SK-N-MC (cell line): Measurements from ENCODE around the gene CFAP206.

Experiments used
- DNase-seq: peaks from one replicate; pipeline ENCODE4 v3.0.0-alpha.2; 2011; ENCODE audit warnings: low read depth, low spot score
- H3K27ac ChIP-seq: fragments of 200-600 bp; sonication (generic); 2 replicates; pipeline ENCODE4 v1.5.1; 2016; ENCODE audit warnings: mixed run types
- H3K36me3 ChIP-seq: fragments of 200-600 bp; sonication (generic); 2 replicates; pipeline ENCODE4 v1.6.1; 2017; ENCODE audit warnings: antibody characterized with exemption, low read length, mixed read lengths; ENCODE audit not compliant: insufficient read depth
- H3K4me3 ChIP-seq: fragments of 200-600 bp; sonication (generic); 2 replicates; pipeline ENCODE4 v1.5.1; 2016
- H3K9ac ChIP-seq: fragments of 200-600 bp; sonication (generic); 2 replicates; pipeline ENCODE4 v1.8.0; 2017; ENCODE audit warnings: mixed run types, mixed read lengths; ENCODE audit not compliant: insufficient read length
- H3K9me3 ChIP-seq: fragments of 200-600 bp; sonication (generic); 2 replicates; pipeline ENCODE4 v1.6.1; 2017; ENCODE audit warnings: low read depth, mild to moderate bottlenecking, antibody characterized with exemption, low read length, moderate library complexity, mixed read lengths
- EZH2 ChIP-seq: fragments of 200-600 bp; sonication (generic); IDR thresholded peaks from one replicate; pipeline ENCODE4 v1.6.1; 2017; ENCODE audit warnings: antibody characterized with exemption
- FOXP2 ChIP-seq: optimal IDR thresholded peaks from 2 replicates; pipeline ENCODE3; 2011; ENCODE audit warnings: mild to moderate bottlenecking, moderate library complexity; ENCODE audit not compliant: insufficient read depth; ENCODE audit errors: extremely low read length, control extremely low read depth
- POLR2AphosphoS5 ChIP-seq: IDR thresholded peaks from 2 replicates; pipeline ENCODE4 v1.6.1; 2012; ENCODE audit warnings: mild to moderate bottlenecking, low read depth, low read length, borderline replicate concordance

The CFAP206 gene

GRCh38 chr6:87407901-87408720 is at the start of gene CFAP206:
CFAP206 (plus strand) TSS chr6:87407972; CDS start chr6:87409840, 1,868 bp downstream.
- peak within 1 kb of the TSS; percentile 78 for H3K9ac ChIP-seq
- no peaks in the 10 kb centered on the region for H3K36me3 ChIP-seq
- H3K4me3 ChIP-seq = peak within 1 kb of the TSS; percentile 91
- DNase-seq = no peak
- H3K27ac ChIP-seq = no peak within 1 kb of the TSS
- TF ChIP-seq EZH2 (no peak), FOXP2 (no peak), POLR2AphosphoS5 (no peak)
- H3K9me3 ChIP-seq = no peaks in the 10 kb centered on the region

- H3K9me3 ChIP-seq = no peaks in the 10 kb centered on the region
- no peak overlapping the region for H3K27ac ChIP-seq
- no peaks in the 10 kb centered on the region for H3K36me3 ChIP-seq
- no peak for DNase-seq
- TF ChIP-seq POLR2AphosphoS5 = no peak
- no peak for TF ChIP-seq FOXP2
- TF ChIP-seq EZH2 = no peak
- no peak overlapping the region for H3K4me3 ChIP-seq
- H3K9ac ChIP-seq = no peak overlapping the region
Measured at GRCh38 chr6:87364602-87365252, 43.0 kb upstream of the CFAP206 start.

GRCh38 chr6:87366072-87366827 is 41.5 kb upstream of the CFAP206 start:
- H3K36me3 ChIP-seq = no peaks in the 10 kb centered on the region
- TF ChIP-seq FOXP2 (no peak), EZH2 (no peak), POLR2AphosphoS5 (no peak)
- H3K9ac ChIP-seq = no peak overlapping the region
- no peak for DNase-seq
- H3K4me3 ChIP-seq = no peak overlapping the region
- H3K9me3 ChIP-seq = no peaks in the 10 kb centered on the region
- no peak overlapping the region for H3K27ac ChIP-seq

- H3K9me3 ChIP-seq = no peaks in the 10 kb centered on the region
- no peak for TF ChIP-seq EZH2
- TF ChIP-seq FOXP2 = no peak
- TF ChIP-seq POLR2AphosphoS5 = no peak
- no peak overlapping the region for H3K9ac ChIP-seq
- no peak overlapping the region for H3K4me3 ChIP-seq
- no peak overlapping the region for H3K27ac ChIP-seq
- DNase-seq = no peak
- no peaks in the 10 kb centered on the region for H3K36me3 ChIP-seq
Measured at GRCh38 chr6:87366899-87367298, 40.9 kb upstream of the CFAP206 start.

GRCh38 chr6:87373377-87373776 is 34.4 kb upstream of the CFAP206 start:
- Histone ChIP-seq H3K4me3 (no peak overlapping the region), H3K27ac (no peak overlapping the region), H3K36me3 (no peaks in the 10 kb centered on the region), H3K9ac (no peak overlapping the region), H3K9me3 (no peaks in the 10 kb centered on the region)
- no peak for DNase-seq
- TF ChIP-seq POLR2AphosphoS5 (no peak), FOXP2 (no peak), EZH2 (no peak)

GRCh38 chr6:87375315-87375714 is 32.5 kb upstream of the CFAP206 start:
- TF ChIP-seq FOXP2 (no peak), EZH2 (no peak), POLR2AphosphoS5 (no peak)
- no peaks in the 10 kb centered on the region for H3K36me3 ChIP-seq
- H3K27ac ChIP-seq = no peak overlapping the region
- no peak for DNase-seq
- H3K9me3 ChIP-seq = no peaks in the 10 kb centered on the region
- H3K4me3 ChIP-seq = no peak overlapping the region
- H3K9ac ChIP-seq = no peak overlapping the region

- TF ChIP-seq POLR2AphosphoS5 (no peak), EZH2 (no peak), FOXP2 (no peak)
- Histone ChIP-seq H3K9ac (no peak overlapping the region), H3K27ac (no peak overlapping the region), H3K36me3 (no peaks in the 10 kb centered on the region), H3K9me3 (no peaks in the 10 kb centered on the region), H3K4me3 (no peak overlapping the region)
- DNase-seq = no peak
Measured at GRCh38 chr6:87376643-87377042, 31.1 kb upstream of the CFAP206 start.

- DNase-seq = no peak
- no peak for TF ChIP-seq EZH2
- TF ChIP-seq POLR2AphosphoS5 = no peak
- TF ChIP-seq FOXP2 = no peak
Measured at GRCh38 chr6:87378947-87379346, 28.8 kb upstream of the CFAP206 start.

More at GRCh38 chr6:87378947-87379346, 28.8 kb upstream of the CFAP206 start:
- H3K27ac ChIP-seq = no peak overlapping the region
- no peaks in the 10 kb centered on the region for H3K9me3 ChIP-seq
- no peaks in the 10 kb centered on the region for H3K36me3 ChIP-seq
- no peak overlapping the region for H3K9ac ChIP-seq
- H3K4me3 ChIP-seq = no peak overlapping the region
